HCT116 (cell line): ENCODE measurements around the gene MAN1A1. TPM values are rescaled to one million over a fixed set of nuclear protein-coding genes. Genes with fewer than 3 reads are reported as not detected.

Experiments used
- ATAC-seq: fragments of 200-7000 bp; cut with Tn5 transposase; 2 replicates; pipeline ENCODE4 v1.9.1; 2020; ENCODE audit warnings: mild to moderate bottlenecking, moderate library complexity
- BruUV-seq: library from RNA; stranded (reverse); fragments of 400-500 nt; replicated peaks from 2 replicates; lab custom pipeline; 2021; lab: Mats Ljungman, UMichigan
- CTCF ChIA-PET: fragments of 300-600 bp; sonication (Branson Sonifier 250); formaldehyde crosslinking; loops from one replicate; lab custom pipeline; 2021; ENCODE audit warnings: antibody characterized with exemption; lab: Charles Lee
- POLR2A ChIA-PET: fragments of 300-600, 350-600 bp; sonication (Branson Sonifier 250); formaldehyde crosslinking; loops from one replicate; lab custom pipeline; 2021; ENCODE audit warnings: antibody characterized with exemption; lab: Charles Lee
- RAD21 ChIA-PET, 2 experiments: fragments of 300-600 bp; sonication (Branson Sonifier 250); formaldehyde crosslinking; loops; one replicate each; lab custom pipeline; 2023; ENCODE audit warnings: low total read pairs in 2 of 2; ENCODE audit not compliant: uncharacterized antibody in 2 of 2, unreplicated experiment in 2 of 2, low non-redundant PET in 1 of 2; lab: Charles Lee
- DNase-seq: peaks from one replicate; pipeline ENCODE4 v3.0.0-alpha.2; 2010; ENCODE audit warnings: low read depth, low spot score
- H2AFZ ChIP-seq: fragments of 200-600 bp; shearing (Covaris generic), sonication (generic); 2 replicates; pipeline ENCODE4 v1.6.1; 2017; ENCODE audit warnings: low read depth, mixed run types, mixed read lengths, antibody characterized with exemption, low read length; ENCODE audit not compliant: poor library complexity, severe bottlenecking
- H3K27ac ChIP-seq: 2 replicates; pipeline ENCODE4 v1.5.1; 2012; ENCODE audit warnings: low read depth, low read length
- H3K27me3 ChIP-seq: fragments of 200-600 bp; sonication (generic); 2 replicates; pipeline ENCODE4 v1.6.1; 2016; ENCODE audit warnings: mixed run types, low read length, mixed read lengths; ENCODE audit not compliant: insufficient read depth
- H3K36me3 ChIP-seq, 2 experiments: fragments of 200-500 bp in 1 of 2; fragments of 200-600 bp in 1 of 2; sonication (Bioruptor generic) in 1 of 2; sonication (generic) in 1 of 2; 2 replicates each; pipeline versions ENCODE4 v1.5.1 to v1.6.1; 2014 to 2016; ENCODE audit warnings: low read length in 2 of 2, inconsistent platforms in 1 of 2, mixed read lengths in 1 of 2, mixed run types in 1 of 2; ENCODE audit not compliant: insufficient read depth in 2 of 2, control insufficient read depth in 1 of 2
- H3K4me1 ChIP-seq, 2 experiments: fragments of 200-600 bp in 1 of 2; sonication (generic) in 1 of 2; 2 replicates each; pipeline versions ENCODE4 v1.5.1 to v1.6.1; 2012 to 2017; ENCODE audit warnings: low read length in 2 of 2, inconsistent platforms in 1 of 2, mild to moderate bottlenecking in 1 of 2, mixed read lengths in 1 of 2, mixed run types in 1 of 2, moderate library complexity in 1 of 2; ENCODE audit not compliant: insufficient read depth in 2 of 2, control insufficient read depth in 1 of 2
- H3K4me2 ChIP-seq: fragments of 200-600 bp; sonication (generic); 2 replicates; pipeline ENCODE4 v1.6.1; 2017; ENCODE audit warnings: mixed run types, low read length, mixed read lengths
- H3K4me3 ChIP-seq, 2 experiments: fragments of 200-600 bp in 1 of 2; sonication (generic) in 1 of 2; replicated peaks in 1 of 2; 2 replicates each; pipeline ENCODE4 v1.5.1; 2011 to 2016; ENCODE audit warnings: low read length in 2 of 2, control low read depth in 1 of 2, low read depth in 1 of 2, mild to moderate bottlenecking in 1 of 2, mixed read lengths in 1 of 2, mixed run types in 1 of 2
- H3K79me2 ChIP-seq: fragments of 200-600 bp; sonication (generic); 2 replicates; pipeline ENCODE4 v1.6.1; 2017; ENCODE audit warnings: mild to moderate bottlenecking, mixed run types, low read length, moderate library complexity, mixed read lengths; ENCODE audit not compliant: insufficient read depth
- H3K9ac ChIP-seq: fragments of 200-600 bp; sonication (generic); 2 replicates; pipeline ENCODE4 v1.6.1; 2016; ENCODE audit warnings: low read length, mixed read lengths
- H3K9me2 ChIP-seq: fragments of 200-600 bp; sonication (generic), shearing (Covaris generic); 2 replicates; pipeline ENCODE4 v1.6.1; 2017; ENCODE audit warnings: mixed run types, mild to moderate bottlenecking, moderate library complexity; ENCODE audit not compliant: insufficient read depth
- H3K9me3 ChIP-seq, 2 experiments: fragments of 200-500 bp in 1 of 2; fragments of 200-600 bp in 1 of 2; sonication (Bioruptor generic) in 1 of 2; sonication (generic) in 1 of 2; 2 replicates each; pipeline ENCODE4 v1.6.1; 2014 to 2017; ENCODE audit warnings: low read length in 2 of 2, mixed read lengths in 2 of 2, inconsistent platforms in 1 of 2, low read depth in 1 of 2, mild to moderate bottlenecking in 1 of 2, mixed run types in 1 of 2, moderate library complexity in 1 of 2; ENCODE audit not compliant: control insufficient read depth in 1 of 2, insufficient read depth in 1 of 2
- H4K20me1 ChIP-seq: fragments of 200-600 bp; sonication (generic), shearing (Covaris generic); 2 replicates; pipeline ENCODE4 v1.6.1; 2017; ENCODE audit warnings: mixed run types, mild to moderate bottlenecking, moderate library complexity; ENCODE audit not compliant: insufficient read depth
- CBX3 ChIP-seq: IDR thresholded peaks from 2 replicates; pipeline ENCODE4 v1.6.1; 2012; ENCODE audit warnings: low read depth
- CEBPB ChIP-seq: IDR thresholded peaks from 2 replicates; pipeline ENCODE4 v1.6.1; 2012; ENCODE audit warnings: low read depth
- EGR1 ChIP-seq: IDR thresholded peaks from 2 replicates; pipeline ENCODE4 v1.6.1; 2012; ENCODE audit warnings: low read depth
- ELF1 ChIP-seq: IDR thresholded peaks from 2 replicates; pipeline ENCODE4 v1.6.1; 2012; ENCODE audit warnings: low read depth, borderline replicate concordance
- EZH2 ChIP-seq: fragments of 200-600 bp; sonication (generic); IDR thresholded peaks from 2 replicates; pipeline ENCODE4 v1.6.1; 2017; ENCODE audit warnings: antibody characterized with exemption, mixed run types
- EZH2phosphoT487 ChIP-seq: fragments of 200-600 bp; IDR thresholded peaks from 2 replicates; pipeline ENCODE4 v1.6.1; 2018; ENCODE audit warnings: antibody characterized with exemption, borderline replicate concordance
- FOSL1 ChIP-seq: IDR thresholded peaks from 2 replicates; pipeline ENCODE4 v1.6.1; 2012; ENCODE audit warnings: low read depth
- POLR2A ChIP-seq: IDR thresholded peaks from 2 replicates; pipeline ENCODE4 v1.7.0; 2011; ENCODE audit warnings: borderline replicate concordance; ENCODE audit not compliant: insufficient read depth, insufficient read length; ENCODE audit errors: extremely low read depth
- POLR2AphosphoS5 ChIP-seq: IDR thresholded peaks from 2 replicates; pipeline ENCODE4 v1.6.1; 2011; ENCODE audit warnings: mild to moderate bottlenecking, low read depth, low read length, moderate library complexity
- RAD21 ChIP-seq: IDR thresholded peaks from 2 replicates; pipeline ENCODE4 v1.6.1; 2012; ENCODE audit warnings: low read depth, mild to moderate bottlenecking
- REST ChIP-seq: IDR thresholded peaks from 2 replicates; pipeline ENCODE4 v1.6.1; 2012; ENCODE audit warnings: low read depth
- SP1 ChIP-seq: IDR thresholded peaks from 2 replicates; pipeline ENCODE4 v1.6.1; 2012; ENCODE audit warnings: low read depth
- TCF7L2 ChIP-seq: IDR thresholded peaks from 2 replicates; pipeline ENCODE4 v1.7.0; 2011; ENCODE audit warnings: borderline replicate concordance, inconsistent platforms; ENCODE audit not compliant: insufficient read depth, insufficient read length; ENCODE audit errors: extremely low read depth
- YY1 ChIP-seq: IDR thresholded peaks from 2 replicates; pipeline ENCODE4 v1.6.1; 2011; ENCODE audit warnings: low read length, low read depth, moderate library complexity, mild to moderate bottlenecking; ENCODE audit not compliant: insufficient replicate concordance; ENCODE audit errors: extremely low read depth
- ZFX ChIP-seq: fragments of 450-650 bp; IDR thresholded peaks from 2 replicates; pipeline ENCODE4 v1.6.1; 2017
- ZNF274 ChIP-seq: fragments of 200-500 bp; sonication (Bioruptor generic); IDR thresholded peaks from 2 replicates; pipeline ENCODE4 v1.6.1; 2014; ENCODE audit warnings: mild to moderate bottlenecking, low read depth, low read length, inconsistent platforms
- intact Hi-C: fragments of 100-400 bp; cut with micrococcal nuclease; formaldehyde crosslinking; loops from 2 replicates; pipeline ENCODE4 v1.10.0; 2022
- total RNA-seq: library from RNA; stranded (reverse); gene quantifications from one replicate; pipeline ENCODE4 v1.2.1, GENCODE V29; 2021; ENCODE audit not compliant: unreplicated experiment

Gene MAN1A1
- total RNA-seq, 1 experiment from 2014 or later: 46.0 TPM

DNA sequence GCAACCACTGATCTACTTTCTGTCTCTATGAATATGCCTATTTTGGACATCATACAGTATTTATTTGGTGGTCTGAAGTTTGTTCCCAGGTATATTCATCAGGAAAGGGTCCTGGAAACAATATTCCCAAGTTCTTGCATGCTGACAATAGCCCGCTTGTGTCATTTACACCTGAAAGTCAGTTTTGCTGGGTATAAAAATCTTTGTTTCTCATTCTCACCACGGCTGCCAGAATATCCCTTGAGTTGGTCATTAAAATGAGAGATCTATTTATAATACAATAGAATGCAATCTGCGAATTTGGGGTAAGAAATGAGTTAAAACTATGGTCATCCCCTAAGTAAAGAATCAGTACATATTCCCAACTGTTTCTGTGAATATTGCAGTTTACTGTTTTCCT, 79.0 kb downstream of the MAN1A1 start (continued):
- TF ChIP-seq REST (no peak), SP1 (no peak)

DNA sequence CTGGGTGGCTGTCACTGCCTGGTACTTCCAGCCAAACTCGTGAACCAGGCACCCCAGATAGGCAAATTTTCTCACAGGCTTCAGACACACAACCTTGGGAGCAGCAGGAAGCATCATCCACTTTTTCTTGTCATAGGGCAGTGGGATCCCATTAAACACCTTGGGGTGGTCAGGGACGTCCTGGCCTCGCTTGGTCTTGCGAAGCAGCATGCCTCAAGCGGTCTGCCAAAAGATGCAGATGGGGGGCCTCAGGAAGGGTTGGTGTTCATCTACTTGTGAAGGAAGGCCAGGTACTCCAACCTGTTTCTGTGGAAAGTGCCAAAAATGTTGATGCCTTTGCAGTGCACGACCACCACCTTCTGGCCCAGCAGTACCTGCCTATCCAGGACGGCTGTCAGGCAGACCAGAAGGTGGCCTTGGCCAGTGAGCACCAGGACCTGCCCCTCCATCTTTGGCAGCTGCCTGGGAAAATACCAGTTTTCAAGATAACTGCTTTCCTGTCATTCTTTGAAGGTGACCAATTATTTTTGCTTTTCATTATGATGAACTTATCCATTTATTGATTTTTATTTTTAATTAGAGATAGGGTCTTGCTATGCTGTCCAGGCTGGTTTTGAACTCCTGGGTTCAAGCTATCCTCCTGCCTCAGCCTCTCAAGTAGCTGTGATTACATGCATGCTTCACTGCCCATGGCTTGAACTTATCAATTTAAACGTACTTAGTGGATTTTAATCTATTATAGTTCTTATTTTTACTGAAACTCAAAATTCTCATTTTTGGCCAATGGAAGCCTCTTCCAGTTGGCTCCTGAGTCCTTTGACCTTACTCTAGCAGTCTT, 80.1 kb downstream of the MAN1A1 start:
- BruUV-seq: no TSS peak
- H4K20me1 ChIP-seq: no peaks in the 10 kb centered on the region
- H3K9me3 ChIP-seq: peaks cover 3 to 10% of the 10 kb centered on the region in 2 experiments; a peak in 1 of 4 replicates
- POLR2A ChIA-PET: no interaction called here
- H3K9me2 ChIP-seq: no peaks in the 10 kb centered on the region; the same call in 1 of the 2 replicates
- no peak for DNase-seq
- H3K4me3 ChIP-seq: no peak overlapping the region
- H3K4me1 ChIP-seq: no peaks in the 10 kb centered on the region; a peak in 2 of 4 replicates
- CTCF ChIA-PET: no interaction called here
- RAD21 ChIA-PET: no interaction called here
- no peak overlapping the region for H3K9ac ChIP-seq
- H2AFZ ChIP-seq: no peak overlapping the region
- H3K4me2 ChIP-seq: no peak overlapping the region
- ATAC-seq: no peak
- H3K27me3 ChIP-seq: no peaks in the 10 kb centered on the region
- H3K79me2 ChIP-seq: no peaks in the 10 kb centered on the region
- no peak overlapping the region for H3K27ac ChIP-seq
- H3K36me3 ChIP-seq: peaks cover 0 to 4% of the 10 kb centered on the region in 2 experiments; a peak in 1 of 4 replicates
- intact Hi-C loops: no loop called here
- TF ChIP-seq FOSL1 (no peak), EGR1 (no peak), ELF1 (no peak), ZNF274 (no peak), SP1 (no peak), CEBPB (no peak), RAD21 (no peak), ZFX (no peak), YY1 (no peak), TCF7L2 (no peak), POLR2A (no peak), POLR2AphosphoS5 (no peak), REST (no peak), EZH2 (no peak), EZH2phosphoT487 (no peak), CBX3 (no peak)
